GM12892 (cell line): ENCODE results near the gene MAGEA1.

Experiments
- DNase-seq: peaks from one replicate; pipeline ENCODE4 v3.0.0; 2011; ENCODE audit not compliant: insufficient read length
- FAIRE-seq: peaks from 2 replicates; lab custom pipeline; 2011; peaks lifted over from hg19 to GRCh38; lab: Jason Lieb, UNC
- POLR2A ChIP-seq: IDR thresholded peaks from 2 replicates; pipeline ENCODE4 v1.6.1; 2011; ENCODE audit warnings: low read depth, low read length, control low read depth
- POLR2AphosphoS5 ChIP-seq: IDR thresholded peaks from 2 replicates; pipeline ENCODE4 v1.6.1; 2011; ENCODE audit warnings: low read depth, low read length, control low read depth
- TAF1 ChIP-seq: IDR thresholded peaks from 2 replicates; pipeline ENCODE4 v1.6.1; 2011; ENCODE audit warnings: low read depth, mild to moderate bottlenecking, control low read depth, low read length, borderline replicate concordance

MAGEA1 gene

GRCh38 chrX:153200462-153200861, 21.4 kb downstream of the MAGEA1 start:
- FAIRE-seq (no peak), DNase-seq (no peak)
- TF ChIP-seq POLR2A (no peak), TAF1 (no peak), POLR2AphosphoS5 (no peak)

DNA sequence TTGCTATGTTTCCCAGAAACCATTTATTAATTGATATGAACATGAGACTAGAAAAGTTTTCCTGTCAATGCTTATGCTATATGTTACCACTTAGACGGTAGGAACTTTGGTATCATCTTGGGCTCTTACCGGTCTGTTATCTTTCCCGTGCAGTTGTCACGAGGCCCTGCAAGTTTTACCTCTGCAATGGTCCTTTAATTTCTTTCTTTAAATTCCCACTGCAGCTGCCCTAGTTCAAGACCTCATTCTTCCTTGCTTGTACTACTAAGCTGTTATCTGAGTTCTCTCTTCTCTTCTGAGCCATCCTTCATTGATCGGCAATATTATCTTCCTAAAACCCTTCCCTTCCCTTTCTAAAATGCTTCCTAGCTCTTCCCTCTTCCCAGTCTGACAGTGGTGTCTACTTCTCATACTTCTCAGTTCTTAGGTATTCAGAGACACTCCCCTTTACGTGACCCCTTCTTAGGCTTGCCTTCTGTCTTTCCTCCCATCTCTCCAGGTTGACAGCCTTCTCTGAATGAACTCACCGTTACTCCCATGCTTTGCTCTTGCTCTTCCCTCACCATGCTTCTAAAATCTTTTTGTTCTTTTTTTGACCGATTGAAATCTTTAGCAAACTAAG, 27.5 kb downstream of the MAGEA1 start:
- DNase-seq, result no peak
- FAIRE-seq, result no peak
- TF ChIP-seq POLR2A (no peak), POLR2AphosphoS5 (no peak), TAF1 (no peak)

GRCh38 chrX:153209347-153209746, 30.3 kb downstream of the MAGEA1 start:
- FAIRE-seq (no peak), DNase-seq (no peak)
- no peak for TF ChIP-seq POLR2A
- no peak for TF ChIP-seq TAF1
- no peak for TF ChIP-seq POLR2AphosphoS5

GRCh38 chrX:153214934-153215333, 35.9 kb downstream of the MAGEA1 start:
- no peak for TF ChIP-seq POLR2A
- no peak for TF ChIP-seq POLR2AphosphoS5
- TF ChIP-seq TAF1, result no peak
- no peak for DNase-seq
- FAIRE-seq, result peak; percentile 14

DNA sequence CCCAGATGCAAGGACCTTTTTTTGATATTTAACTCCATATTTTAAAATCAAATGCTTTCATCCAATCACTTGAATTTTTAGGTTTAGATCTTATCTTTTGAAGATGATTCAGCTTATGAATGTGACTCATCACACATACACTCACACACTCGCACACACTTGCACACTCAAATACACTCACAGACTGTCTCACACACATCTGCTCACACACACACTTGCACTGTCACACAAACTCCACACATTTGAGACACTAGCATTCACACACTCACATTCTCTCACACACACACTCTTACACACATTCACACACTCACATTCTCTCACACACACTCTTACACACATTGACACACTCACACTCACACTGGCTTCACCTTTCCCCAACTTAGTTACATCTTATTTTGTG, 37.8 kb downstream of the MAGEA1 start:
- TF ChIP-seq POLR2A (no peak), POLR2AphosphoS5 (no peak), TAF1 (no peak)
- FAIRE-seq (peak; percentile 27), DNase-seq (no peak)

GRCh38 chrX:153225438-153226098, 46.5 kb downstream of the MAGEA1 start:
- no peak for TF ChIP-seq POLR2A
- no peak for TF ChIP-seq POLR2AphosphoS5
- no peak for TF ChIP-seq TAF1
- FAIRE-seq, result no peak

GRCh38 chrX:153226344-153227185, 47.5 kb downstream of the MAGEA1 start:
- TF ChIP-seq POLR2A (no peak), TAF1 (no peak), POLR2AphosphoS5 (no peak)
- DNase-seq, result no peak
- FAIRE-seq, result no peak

More at GRCh38 chrX:153225438-153226098, 46.5 kb downstream of the MAGEA1 start:
- DNase-seq, result no peak
